Tongue (tissue), 2 donors: Measurements from ENCODE around the gene CSF3. TPM values are rescaled to one million over a fixed set of nuclear protein-coding genes. Genes with fewer than 3 reads are reported as not detected.
A peak's percentile ranks its signal among the peaks of the same experiment; 100 is the strongest.

ENCODE experiments used
- DNase-seq: peaks from one replicate; pipeline ENCODE4 v3.0.0-alpha.2; 2015
- total RNA-seq: library from RNA; depleted of rRNA; stranded (reverse); fragments of >200 nt; gene quantifications from one replicate; pipeline ENCODE4 v1.2.3, GENCODE V29; 2014

Gene CSF3
- total RNA-seq, 1 donor from 2014 or later: not detected

- no peak for DNase-seq
These were observed 9.7 kb downstream of the CSF3 start for GRCh38 chr17:40024901-40025300.

DNA sequence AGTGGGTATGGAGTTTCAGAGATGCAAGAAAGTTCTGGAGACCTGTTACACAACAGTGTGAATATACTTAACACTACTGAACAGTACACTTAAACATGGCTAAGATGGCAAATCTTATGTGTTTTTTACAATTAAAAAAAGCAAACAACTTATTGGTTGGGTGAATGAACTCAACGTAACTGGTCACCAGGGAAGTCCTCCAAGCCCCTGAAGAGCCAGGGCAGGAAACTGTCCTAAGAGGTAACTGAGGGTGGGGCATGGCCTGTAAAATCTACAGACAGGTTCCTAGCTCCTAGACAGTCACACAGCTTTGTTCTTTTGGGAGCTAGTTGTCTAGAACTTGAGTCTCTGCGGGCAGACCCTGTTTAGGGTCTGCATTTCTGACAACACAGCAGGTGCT is 10.3 kb downstream of the CSF3 start:
- no peak for DNase-seq

DNA sequence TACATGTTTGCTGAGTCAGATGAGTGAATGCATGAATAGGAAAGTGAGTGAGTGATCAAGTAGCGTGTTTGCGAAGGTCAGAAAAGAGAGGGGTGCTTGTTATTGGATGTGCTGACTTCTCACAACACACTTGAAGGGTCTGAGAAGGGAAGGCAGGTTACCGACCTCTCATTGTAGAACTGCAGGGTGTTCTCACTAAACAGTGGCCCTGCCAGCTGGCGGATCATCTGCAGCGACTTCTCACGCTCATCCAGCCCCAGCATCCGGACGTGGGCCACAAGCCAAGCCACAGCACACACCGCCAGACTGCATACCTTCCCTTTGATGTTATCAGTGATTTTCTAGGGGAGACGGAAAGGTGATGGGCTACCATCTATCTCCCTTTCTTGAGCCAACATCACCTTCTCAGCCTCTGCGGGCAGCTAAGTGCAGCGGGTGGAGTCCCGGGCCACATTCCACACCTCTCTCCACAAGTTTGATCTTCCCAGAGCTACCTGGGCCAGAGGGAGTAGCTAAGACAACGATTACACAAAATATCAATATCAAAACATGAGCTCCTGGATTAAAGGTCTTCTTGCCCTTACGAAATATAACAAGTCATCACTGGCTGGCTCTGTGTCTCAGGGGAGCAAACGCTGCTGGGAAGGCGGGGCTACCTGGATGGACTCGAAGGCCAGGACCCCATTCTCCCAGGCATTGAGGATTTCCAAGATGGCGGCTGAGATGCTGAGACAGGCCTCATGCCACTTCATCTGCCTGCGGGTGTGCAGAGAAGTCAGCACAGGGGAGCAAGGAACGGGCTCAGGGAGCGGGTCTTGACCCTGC is 11.0 kb downstream of the CSF3 start:
- DNase-seq: no peak

DNA sequence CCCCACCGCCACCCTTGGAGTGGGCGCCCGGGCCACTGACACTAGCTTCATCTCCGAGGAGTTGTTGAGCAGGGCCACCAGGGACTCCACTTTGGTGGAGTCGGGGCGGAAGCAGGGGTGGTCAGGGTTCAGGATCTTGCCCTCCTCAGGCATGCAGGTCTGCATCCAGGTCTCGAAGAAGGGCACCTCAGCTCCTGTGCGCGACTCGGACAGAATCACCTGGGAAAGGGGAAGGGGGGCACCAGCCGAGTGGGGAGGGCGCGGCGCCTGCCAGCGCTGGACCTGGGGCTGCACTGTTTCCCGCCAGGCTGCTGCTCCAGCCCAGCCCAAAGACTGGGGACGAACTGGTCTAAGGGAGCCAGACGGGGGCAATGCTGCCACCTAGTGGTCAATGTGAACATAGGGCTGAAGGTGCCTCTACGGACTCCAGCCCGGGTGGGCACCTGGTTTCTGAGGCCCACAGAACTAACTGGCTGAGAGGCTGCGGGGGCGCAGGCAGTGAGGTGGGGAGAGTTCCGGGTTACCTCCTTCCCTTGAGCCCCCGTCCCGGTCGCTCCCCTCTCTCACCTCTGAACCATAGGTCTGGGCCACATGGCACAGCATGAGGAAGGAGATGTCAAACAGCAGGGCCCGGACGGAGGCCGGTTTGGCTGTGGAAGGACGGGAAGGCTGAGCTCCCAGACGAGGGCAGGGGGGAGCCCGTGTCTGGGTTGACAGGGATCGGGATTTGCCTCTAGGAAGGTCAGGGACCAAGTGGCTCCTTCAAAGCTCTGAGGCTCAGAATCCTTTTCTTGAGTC is 11.8 kb downstream of the CSF3 start:
- peak; percentile 92 for DNase-seq

DNA sequence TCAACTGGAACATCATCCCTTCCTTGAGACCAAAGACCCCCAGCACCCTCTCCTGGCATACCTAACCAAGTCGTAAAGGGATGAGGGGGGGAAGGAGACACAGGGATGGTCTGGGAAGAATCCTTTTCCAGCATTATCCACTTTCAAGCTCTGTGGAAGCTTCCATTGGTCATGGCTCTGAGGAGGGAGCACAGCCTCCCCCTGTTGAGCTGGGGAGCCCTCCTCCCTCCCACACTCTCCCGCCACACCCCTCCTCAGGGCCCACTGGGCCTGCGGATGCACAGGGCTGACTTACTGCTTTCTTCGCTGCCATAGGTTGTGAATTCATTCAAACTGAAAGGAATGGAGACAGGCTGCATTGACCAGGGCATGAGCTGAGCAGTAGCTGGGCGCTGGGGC is 12.4 kb downstream of the CSF3 start:
- DNase-seq: no peak

- no peak for DNase-seq
These were observed 13.4 kb downstream of the CSF3 start for GRCh38 chr17:40028595-40028994.

DNA sequence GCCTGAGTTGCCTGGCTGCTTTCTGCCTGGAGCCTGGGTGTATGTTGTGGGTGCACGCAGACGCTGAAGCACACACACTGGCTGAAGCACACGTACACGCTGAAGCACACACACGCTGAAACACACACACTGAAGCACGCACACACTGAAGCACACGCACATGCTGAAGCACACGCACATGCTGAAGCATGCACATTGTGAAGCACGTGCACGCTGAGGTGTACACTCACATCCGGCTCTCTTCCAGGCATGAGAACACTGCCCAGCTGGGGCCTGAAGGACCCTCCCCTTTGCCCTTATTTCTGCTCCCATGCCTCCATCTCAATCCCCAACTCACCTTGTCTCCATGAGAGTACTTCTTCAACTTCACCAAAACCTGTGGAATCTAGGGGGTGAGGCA is 16.5 kb downstream of the CSF3 start:
- DNase-seq: no peak

- DNase-seq: no peak
These were observed 17.4 kb downstream of the CSF3 start for GRCh38 chr17:40032322-40033320.

- DNase-seq: no peak
These were observed 18.1 kb downstream of the CSF3 start for GRCh38 chr17:40033339-40033738.

DNA sequence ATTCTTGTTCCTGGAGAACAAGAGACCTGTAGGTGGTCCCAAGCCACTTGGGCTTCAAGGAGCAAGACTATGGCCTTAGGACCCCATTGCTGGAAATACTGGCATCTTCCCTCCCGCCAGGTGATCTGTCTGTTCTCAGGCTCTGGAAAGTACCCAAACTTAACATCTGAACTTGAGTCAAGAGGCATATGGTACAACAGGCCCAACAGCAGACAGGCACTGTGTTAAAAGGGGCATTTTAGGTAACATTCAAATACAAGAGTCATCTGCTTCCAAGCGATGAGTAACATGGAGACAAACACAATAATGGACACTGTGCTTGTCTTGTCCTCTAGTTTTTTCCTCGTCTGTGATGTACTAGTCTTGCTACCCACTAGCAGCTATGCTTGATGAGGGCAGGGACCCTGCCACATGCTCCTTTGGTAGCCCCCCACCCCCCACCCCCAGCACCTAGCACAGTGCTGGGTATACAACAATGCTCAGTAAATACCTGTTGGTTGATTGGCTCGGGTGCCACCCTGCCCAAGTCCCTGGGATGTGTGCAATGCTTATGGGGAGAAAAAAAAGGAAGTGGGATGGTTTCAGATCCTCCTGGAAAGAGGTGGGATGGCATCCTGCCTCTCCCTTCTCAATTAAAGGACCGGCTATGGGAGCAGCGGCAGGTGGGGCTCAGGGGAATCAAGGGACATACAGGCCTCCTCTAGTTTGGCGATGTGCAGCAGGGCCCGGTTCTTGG is 19.4 kb downstream of the CSF3 start:
- DNase-seq: no peak

DNA sequence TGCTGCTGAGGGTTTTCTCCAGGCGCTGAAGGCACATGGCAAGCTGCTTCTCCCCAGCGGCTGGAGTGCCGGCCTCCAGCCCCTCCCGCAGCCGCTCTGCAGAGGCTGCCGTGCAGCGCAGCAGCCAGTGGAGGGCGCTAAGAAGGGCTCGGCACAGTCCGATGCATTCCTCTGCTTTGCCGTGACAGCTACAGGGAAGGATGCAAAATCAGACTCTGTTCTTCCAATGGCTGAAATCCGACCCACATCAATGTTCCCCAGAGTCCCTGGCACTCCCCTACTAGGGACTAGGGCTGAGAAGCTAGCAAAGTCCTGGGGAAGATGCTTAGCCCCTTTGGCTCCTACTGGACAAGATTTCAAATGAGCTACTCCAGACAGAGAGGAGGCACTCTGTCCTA is 19.9 kb downstream of the CSF3 start:
- peak; percentile 39 for DNase-seq

GRCh38 chr17:40038882-40039513 is 23.8 kb downstream of the CSF3 start:
- DNase-seq: peak; percentile 91

DNA sequence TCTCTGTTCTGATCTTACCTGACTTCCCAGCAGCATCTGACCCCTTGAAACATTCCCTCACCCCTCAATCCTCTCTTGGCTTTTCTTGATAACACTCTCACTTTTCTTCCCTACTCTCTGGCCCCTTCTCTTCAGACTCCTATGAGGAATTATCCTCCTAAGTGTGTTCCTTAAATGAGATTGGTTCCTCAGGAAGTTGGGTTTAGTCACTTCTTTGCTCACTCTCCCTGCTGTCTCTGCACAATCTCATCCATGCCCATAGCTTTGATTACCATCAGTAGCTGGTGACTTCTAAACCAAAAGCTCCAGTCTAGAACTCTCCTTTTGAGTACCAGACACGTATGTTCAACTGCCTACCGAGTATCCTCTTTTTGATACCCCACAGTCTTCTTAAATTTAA is 26.0 kb downstream of the CSF3 start:
- no peak for DNase-seq

GRCh38 chr17:40056379-40057015 is 41.3 kb downstream of the CSF3 start:
- no peak for DNase-seq

DNA sequence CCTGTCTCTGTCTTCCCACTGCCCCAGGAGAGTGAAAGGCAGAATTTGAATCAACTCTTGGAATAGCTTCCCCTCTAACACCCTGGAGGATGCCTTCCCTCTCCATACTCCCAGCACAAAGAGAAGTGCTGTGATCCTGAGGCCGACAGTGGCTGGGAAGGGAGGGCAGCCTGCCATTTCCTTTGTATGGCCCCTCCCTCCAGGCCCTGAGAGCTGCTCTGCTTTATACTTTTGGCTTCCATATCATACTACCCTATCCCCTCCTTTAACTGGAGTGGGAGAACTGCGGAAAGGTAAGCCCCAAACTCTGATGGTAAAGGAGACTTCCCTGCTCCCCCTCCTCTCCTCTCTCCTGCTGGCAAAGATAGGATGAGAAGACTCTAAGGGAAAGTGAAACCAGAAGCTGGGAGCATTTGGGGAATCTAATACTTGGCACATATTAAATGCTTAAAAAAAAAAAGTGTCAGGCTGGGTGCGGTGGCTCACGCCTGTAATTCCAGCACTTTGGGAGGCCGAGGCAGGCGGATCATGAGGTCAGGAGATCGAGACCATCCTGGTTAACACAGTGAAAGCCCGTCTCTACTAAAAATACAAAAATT is 43.0 kb downstream of the CSF3 start:
- DNase-seq: no peak

GRCh38 chr17:40058865-40059264 is 43.6 kb downstream of the CSF3 start:
- DNase-seq: no peak

DNA sequence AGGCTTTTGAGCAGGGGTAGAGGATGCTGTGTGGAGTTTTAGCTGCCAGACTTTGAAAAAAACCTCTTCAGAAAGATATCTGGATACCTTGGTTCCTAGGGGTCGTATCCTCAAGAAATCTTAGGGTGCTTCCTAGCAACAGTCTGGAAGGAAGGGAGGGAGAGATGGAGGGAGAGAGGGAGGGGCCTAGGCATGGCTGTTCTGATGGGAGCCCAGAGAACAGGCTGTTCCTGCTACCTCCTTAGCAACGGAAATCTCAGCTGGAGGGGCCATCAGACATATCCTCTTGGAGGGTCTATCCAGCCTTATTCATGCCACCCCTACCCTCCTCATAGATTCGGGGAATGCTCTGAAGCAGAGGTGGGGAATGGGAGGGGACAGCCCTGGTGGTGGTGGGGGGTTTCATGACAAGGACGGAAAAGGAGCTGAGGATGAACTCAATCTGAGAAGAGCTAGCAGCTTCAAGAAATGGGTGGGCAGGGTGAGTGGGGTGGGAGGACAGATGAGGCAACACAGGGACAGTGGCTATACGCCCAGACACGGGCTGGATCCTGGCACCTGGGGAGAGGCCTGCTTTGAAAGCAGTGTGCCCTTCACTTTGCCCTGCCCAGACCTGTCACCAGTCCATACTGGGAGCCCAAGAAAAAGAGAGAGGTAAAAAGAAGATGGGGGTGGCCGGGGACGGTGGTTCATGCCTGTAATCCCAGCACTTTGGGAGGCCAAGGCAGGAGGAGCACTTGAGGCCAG is 44.7 kb downstream of the CSF3 start:
- DNase-seq: no peak

GRCh38 chr17:40060887-40061608 is 45.8 kb downstream of the CSF3 start:
- no peak for DNase-seq

- DNase-seq: no peak
These were observed 46.4 kb downstream of the CSF3 start for GRCh38 chr17:40061609-40062038.
